ENCODE results near the gene CPNE2.
A peak's percentile ranks its signal among the peaks of the same experiment; 100 is the strongest.
"Not testable (repeated sequence)": the region's sequence is repeated elsewhere in the genome, so short reads cannot be mapped to it uniquely, and the experiment has no call there.

The CPNE2 gene

DNA sequence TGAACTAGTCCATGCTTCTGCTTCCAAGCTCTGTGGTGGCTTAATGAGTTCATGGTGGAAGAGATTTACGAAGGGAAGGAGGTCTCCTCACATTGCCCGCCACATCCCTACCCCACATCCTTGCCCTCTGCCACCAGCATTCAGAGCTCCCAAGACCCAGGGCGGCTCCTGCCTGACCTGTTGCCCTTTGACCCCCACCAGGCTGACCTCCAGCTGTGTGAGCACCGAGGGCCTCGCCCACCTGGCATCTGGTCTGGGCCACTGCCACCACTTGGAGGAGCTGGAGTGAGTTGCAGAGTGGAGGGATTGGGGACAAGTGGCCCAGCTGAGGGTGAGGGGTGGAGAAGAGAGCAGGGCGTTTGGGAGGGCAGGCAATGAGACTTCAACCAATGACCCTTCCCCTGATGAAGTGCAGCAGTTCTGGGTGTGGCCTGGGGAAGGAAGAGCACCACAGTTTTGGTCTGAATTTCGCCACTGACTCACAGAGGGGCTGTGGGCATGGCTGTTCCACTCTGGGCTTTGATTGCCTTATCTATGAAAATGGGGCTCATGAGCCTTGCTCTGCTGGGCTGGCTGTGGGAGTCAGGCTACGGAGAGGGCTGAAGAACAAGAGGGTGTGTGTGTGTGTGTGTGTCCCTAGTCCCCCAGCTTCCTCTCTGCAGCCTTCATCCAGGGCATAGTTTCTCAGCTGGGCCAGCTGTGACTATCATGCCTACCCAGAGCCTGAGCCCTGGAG lies 22.6 kb upstream of the CPNE2 start:
- no peak for DNase-seq

DNA sequence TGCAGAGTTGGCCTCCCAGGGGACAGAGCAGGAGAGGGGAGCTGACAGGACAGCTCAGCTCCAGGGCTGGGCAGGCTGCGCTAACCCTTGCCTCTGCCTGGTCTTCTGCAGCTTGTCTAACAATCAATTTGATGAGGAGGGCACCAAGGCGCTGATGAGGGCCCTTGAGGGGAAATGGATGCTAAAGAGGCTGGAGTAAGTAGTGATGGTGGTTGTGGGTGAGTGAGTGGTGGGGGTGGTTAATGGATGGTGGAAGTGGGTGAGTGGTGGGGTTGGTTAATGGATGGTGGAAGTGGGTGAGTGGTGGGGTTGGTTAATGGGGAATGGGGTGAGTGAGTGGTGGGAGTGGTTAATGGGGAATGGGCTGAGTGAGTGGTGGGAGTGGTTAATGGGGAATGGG lies 22.0 kb upstream of the CPNE2 start:
- no peak for DNase-seq

DNA sequence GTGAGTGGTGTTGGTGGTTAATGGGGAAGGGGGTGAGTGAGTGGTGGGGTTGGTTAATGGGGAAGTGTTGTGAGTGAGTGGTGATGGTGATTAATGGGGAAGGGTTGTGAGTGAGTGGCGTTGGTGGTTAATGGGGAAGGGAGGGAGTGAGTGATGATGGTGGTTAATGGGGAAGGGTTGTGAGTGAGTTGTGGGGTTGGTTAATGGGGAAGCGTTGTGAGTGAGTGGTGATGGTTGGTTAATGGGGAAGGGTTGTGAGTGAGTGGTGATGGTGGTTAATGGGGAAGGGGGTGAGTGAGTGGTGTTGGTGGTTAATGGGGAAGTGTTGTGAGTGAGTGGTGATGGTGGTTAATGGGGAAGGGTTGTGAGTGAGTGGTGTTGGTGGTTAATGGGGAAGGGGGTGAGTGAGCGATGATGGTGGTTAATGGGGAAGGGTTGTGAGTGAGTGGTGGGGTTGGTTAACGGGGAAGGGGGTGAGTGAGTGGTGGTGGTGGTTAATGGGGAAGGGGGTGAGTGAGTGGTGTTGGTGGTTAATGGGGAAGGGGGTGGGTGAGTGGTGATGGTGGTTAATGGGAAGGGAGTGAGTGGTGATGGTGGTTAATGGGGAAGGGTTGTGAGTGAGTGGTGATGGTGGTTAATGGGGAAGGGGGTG lies 21.2 kb upstream of the CPNE2 start:
- DNase-seq = not testable (repeated sequence)

DNA sequence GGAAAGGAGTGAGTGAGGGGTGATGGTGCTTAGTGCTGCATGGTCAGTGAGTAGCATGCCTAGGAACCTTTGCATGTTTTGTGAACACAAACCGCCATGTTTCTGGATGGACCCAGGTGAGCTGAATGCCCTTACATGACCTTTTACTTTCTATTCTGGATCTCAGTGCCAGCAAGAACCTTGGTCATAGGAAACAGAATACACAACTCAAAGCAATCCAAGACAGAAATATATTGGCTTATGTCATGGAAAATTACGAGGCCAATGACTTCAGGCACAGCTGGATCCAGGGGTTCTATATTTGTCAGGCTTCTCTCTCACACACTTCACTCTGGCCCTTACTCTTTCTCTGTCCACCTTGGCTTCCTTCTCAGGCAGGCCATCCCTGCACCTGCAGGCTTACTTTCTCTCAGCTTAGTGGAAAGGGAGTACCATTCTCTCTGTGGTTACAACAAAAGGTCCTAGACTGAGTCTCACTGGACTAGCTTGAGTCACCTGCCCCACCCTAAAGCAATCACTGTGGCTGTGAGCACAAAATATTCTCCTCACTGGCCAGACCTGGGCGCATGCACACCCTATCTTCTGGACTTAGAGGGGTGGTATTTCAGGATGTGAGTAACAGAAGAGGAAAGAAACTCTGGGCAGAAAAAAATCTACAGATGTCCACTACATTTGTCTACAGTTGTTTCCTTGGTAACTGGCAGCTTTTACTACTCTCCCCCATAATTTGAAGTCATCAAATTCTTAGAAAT lies 20.4 kb upstream of the CPNE2 start:
- no peak for DNase-seq

DNA sequence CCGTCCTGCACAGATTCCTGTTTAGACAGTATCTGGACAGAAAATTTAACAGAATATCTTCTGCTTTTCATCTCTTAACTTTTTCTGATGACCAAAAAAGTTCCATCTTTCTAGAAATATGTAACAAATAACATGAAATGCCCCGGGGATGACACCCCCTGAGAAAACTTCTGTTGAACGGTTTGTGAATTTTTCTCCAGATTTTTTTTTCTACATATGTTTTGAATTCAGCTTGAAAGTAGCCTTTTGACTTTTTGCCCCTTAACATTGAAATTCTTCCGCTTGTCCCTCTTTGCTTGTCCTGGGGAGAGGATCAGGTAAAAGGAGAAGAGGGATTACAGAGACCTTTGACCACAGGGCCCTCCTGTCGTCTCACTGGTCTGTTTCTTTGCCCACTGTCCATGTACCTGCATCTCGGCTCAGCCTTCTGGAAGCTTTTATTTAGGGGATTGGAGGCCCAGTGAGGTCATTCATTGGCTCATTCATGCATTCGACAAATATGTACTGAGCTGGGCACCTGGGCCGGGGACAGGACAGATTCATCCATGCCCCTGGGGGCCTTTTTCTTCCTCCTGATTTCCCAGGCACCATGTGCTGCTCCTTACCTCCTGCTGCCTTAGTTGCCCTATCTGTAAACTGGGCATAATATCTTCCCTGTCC lies 19.6 kb upstream of the CPNE2 start:
- DNase-seq = no peak

DNA sequence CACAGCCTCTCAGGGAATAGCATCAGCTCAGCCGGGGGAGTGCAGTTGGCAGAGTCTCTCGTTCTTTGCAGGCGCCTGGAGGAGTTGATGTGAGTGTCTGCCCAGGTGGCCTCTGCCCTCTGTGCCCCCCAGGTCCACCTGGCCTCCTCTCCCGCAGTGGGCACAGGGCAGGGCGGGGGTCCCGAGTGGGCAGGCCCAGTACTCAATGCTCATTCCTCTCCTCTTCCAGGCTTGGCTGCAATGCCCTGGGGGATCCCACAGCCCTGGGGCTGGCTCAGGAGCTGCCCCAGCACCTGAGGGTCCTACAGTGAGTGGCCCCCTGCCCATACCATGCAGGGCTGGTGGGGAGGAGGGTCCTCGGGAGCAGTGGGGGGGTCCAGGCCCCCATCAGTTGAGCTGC lies 14.7 kb upstream of the CPNE2 start:
- no peak for DNase-seq

DNA sequence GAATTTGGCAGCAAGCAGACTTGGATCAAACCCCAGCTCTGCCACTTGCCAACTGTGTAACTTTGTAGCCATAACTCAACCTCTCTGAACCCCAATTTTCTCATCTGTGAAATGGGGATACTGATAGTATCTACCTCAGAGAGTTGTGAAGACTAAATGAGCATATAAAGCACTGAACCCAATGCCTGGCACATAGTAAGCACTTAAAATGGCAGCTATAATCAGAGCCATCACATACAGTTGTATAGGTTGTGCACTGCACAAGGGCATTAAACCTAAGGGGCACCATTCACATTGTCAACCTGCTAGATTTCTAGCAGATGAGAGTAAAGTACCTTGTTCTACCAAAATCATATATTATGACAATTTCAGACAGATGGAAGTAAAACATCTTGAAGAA lies 10.6 kb upstream of the CPNE2 start:
- DNase-seq = no peak

DNA sequence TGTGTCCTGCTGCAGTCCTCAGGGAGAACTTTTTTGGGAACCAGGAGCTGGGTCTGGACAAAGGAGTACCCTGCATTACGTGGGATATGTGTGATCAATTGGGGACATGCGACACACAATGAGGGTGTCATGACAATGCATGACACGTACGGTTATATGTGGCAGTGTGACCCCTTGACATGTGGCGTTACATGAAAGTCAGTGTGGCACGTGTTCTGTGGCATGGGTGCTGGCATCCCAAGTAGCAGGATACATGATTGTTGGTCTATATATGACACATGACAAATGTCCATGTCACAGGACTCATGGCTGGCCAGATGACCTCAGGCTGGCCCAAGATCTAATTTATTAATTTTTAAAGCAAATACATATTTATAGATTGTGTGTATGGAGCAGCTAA lies 9.7 kb upstream of the CPNE2 start:
- no peak for DNase-seq

DNA sequence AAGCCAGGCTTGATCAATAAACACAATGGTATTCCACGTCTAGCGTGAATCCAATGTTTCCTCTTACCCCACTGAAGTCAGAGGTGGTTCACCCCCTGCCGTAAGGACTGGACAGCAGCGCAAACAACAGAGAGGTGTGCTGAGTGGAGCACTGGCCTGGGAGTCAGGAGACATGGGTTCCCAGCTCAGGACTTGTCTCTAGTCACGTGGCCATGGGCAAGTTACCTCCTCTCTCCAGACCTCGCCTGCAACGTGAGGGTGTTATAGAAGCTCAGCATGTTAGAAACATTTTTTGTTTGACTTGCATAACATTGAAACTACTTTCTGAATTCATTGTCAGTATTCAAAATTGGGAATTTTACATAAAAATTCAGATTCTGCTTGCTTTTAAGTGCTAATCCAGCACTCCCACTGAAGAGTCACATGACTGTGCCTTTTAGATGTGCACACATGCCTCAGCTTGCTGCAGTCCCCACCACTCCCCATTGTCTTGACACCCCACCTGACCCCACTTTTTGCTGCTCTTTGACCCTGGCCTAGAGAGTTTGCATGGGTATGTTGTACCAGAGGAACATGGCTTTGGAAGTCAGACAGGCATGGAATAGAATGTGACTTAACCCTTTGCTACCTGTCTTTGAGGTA lies 8.8 kb upstream of the CPNE2 start:
- DNase-seq = no peak

DNA sequence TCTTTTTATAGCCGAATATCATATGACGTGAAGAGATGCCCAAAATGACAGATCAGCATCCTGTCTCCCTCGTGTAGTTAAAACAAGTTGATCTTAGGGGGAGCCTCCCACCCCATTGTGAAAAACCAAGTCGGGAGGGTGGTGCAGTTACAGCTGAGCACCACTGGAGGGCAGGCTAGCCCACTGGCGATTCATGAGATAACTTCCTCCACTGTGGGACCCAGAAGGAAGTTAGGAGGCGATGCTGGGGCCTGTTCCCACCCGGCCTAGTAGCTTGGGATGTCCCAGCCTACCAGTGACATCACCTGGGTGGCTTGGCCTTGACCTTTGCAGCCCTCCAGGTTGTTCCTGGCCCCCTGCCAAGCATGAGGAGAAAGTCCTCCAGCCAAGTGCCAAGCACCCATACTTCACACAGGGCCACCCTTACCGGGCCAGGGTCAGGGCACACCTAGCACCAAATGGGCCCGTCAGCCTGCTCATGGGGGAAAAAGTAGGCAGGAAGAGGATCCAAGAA lies 8.1 kb upstream of the CPNE2 start:
- peak; percentile 59 for DNase-seq

DNA sequence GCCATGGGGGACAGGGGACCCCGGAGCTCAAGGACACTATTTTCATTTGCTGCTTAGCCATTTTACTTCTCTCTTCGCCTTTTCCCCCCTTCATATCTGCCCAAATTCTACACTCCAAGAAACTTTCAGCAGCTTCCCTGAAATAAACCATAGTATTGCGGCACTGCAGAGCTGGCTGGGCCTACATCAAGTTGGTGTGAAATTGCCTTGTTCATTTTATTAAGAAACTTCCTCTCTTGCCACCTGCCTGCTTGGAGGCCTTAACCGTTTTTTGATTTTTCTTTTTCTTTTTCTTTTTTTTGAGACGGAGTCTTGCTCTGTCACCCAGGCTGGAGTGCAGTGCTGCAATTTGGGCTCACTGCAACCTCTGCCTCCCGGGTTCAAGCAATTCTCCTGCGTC lies 7.4 kb upstream of the CPNE2 start:
- DNase-seq = no peak

DNA sequence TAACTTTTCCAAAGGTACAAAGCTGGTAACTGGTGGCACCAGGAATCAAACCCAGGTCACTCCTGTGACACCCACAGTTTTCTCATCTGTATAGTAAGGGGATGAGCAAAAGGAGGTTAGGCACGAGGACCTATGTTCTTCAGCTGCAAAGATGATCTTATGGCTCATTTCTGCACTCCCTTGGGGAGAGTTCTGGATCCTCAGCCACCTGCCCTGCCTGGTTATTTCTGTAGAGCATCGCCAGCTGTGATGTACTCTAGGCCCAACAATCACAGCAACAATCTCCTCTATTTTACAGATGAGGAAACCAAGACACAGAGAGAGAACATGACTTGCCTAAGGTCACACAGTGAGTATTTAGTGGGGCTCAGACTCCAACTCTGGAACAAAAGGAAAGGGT lies 5.4 kb upstream of the CPNE2 start:
- DNase-seq = no peak

DNA sequence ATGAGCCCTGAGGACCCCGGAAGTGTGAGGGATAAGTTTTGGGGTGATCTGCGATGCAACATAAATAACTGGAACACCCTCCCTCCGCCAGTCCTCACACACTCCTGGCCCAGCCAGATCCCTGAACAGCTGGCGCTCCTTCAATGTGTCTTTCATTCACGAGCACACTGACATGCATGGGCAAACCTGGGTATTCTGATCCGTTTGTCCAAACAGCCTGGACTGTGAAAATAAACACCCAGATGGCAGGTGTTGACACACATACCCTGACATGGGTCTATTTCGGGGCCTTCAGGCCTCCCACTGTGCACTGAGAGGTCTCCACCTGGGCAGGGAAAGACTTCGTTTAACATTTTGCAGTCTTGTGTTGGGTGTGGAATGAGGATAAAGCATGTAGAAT lies 3.0 kb upstream of the CPNE2 start:
- no peak for DNase-seq

DNA sequence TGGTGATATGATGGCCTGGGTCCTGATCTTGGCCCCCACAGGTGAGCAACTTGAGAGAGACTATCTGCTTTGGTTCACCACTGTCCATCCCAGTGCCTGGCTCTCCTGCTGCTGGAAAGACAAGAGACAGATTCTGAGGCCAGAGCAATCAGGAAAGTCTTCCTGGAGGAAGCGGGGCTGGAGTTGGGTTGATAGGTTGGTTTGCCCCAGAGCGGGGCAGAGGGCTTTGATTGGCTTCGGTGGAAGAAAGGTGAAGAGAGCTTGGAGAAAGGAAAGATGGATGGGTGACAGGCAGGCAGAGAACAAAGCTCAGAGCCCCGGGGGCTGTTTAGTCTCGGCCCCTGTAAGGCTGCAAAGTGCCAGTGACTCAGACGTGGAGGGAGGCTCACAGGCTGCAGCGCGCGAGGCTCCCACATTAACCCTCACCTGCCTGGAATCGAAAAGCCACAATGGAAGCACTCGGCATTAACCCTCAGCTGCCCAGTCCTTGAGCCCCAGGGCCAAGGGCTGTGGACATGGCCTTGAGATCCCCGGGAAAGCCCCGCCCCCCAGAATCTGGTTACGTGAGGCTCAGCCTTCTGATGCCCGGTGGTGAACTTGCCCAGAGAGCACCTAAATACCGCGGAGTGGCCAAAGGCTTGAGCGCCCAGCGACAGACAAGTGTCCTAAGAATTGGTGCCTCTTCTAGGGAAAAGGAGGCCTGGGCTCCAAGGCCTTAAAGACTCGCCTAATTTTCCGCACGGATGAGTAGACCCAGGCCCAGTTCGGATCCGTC lies 996 bp upstream of the CPNE2 start:
- no peak for DNase-seq

DNA sequence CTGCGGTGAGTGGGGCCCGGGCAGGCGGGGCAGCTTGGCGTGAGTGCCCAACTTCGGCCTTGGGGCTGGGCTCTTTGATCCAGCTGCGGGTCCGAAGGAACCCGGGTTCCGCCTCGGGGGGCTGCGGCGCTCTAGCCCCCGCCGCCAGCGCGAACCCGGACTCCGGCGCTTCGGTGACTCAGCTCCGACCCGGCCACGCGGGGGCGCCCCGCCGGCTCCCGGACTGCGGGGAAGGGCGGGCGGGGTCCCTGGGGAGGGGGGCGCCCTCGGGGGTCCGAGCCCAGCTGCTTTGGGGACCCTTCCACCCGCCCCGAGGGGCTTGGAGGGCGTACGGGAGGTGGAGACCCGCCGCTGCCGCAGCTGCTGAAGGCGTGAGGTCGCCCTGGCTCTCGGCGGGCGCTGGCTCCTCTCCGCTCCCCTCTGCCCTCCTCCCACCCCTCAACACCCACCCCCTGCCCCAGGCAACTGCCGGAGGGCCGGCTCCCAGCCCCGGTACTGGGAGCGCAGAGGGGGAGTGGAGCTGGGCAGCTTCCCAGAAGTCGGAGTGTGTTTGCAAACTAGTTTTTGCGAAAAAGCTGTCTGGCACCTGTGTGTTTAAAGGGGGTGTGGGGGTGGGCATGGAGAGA lies 516 bp downstream of the CPNE2 start:
- peak; percentile 29 for DNase-seq

DNA sequence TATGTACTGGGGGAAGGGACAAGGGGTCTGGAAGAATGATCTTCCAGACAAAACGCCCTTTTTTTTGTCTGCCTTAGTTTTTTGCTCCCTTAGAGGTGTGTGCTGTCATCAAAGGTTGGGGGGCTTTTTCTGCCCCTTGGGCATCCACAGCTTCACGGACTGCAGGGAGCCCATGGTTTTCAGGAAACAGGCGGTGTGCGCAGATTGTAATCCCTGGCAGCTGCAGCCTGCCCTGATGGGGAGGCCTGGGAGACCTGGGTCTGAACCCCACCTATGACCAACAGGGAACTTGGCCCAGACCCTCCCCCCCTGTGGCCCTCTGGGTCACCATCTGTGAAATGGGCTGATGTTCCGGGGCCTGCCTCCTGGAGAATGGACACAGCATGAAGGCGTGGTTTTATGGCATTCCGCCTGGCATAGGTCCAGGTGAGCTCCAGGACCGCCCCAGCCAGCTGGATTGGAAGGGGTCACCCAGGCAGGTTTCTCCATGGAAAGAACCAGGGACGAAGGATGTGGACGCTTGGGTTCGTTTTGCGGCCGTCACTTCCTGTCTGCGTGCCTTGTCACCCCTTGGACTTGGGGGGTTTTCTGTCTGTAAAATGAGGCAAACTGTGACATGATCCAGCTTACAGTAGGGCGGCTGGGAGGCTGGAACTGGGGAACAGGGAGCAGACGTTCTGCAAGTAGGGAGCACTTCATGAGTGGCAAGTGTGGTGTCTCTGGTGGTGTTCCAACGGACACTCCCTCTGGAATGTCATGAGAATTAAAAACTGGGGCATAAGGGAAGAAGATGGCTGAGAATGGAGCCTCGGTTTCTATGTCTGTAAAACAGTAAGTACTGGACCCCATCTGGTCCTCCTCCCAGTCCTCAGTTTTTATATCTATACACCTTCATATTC lies 1.5 kb downstream of the CPNE2 start:
- no peak for DNase-seq

DNA sequence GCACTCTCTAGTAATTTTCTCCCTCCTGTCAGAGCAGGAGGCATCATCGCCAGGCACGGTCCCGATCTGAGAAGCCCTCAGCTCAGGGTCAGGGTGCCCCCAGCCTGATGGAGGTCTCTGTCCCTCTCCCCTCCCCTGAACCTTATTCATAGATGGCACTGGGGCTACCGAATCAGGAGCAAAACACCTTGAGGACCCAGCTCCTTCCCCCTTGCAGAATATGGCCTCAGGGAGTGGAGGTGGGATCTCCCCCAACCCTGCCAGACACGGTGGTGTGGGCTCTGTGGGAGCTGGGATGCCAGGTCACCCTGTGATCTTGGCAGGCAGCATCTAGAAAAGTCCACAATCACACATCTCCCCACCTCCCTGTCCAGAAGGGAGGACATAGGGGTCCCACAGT lies 2.5 kb downstream of the CPNE2 start:
- no peak for DNase-seq

DNA sequence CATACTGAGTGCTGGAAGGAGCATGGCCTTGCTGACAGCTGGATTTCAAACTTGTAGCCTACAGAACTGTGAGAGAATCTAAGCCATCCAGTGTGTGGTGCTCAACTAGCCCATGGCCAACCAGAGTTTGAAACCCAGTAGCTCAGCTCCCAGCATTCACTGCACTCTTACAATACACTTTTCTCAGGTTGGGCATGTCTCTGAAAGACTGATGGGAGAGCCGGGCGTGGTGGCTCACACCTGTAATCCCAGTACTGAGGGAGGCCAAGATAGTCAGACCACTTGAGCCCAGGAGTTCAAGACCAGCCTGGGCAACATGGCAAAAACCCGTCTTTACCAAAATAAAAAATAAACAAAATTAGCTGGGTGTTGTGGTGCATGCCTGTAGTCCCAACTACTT lies 3.8 kb downstream of the CPNE2 start:
- no peak for DNase-seq

DNA sequence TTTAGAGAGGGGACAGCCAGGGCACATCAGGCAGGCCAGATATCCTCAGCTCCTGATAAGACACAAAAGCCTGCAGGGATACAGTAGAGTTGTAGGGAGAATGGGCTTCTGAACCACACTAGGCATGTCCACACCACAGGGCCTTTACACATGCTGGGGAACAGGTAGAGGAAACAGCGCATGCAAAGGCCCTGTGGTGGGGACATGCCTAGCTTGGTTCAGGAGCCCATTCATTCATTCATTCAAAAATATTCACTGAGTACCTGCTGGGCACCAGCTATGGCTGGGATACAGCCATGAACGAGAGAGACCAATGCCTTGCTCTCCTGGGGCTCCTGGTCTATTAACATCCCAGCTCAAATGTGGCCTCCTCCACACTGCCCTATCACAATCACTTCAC lies 4.4 kb downstream of the CPNE2 start:
- no peak for DNase-seq

DNA sequence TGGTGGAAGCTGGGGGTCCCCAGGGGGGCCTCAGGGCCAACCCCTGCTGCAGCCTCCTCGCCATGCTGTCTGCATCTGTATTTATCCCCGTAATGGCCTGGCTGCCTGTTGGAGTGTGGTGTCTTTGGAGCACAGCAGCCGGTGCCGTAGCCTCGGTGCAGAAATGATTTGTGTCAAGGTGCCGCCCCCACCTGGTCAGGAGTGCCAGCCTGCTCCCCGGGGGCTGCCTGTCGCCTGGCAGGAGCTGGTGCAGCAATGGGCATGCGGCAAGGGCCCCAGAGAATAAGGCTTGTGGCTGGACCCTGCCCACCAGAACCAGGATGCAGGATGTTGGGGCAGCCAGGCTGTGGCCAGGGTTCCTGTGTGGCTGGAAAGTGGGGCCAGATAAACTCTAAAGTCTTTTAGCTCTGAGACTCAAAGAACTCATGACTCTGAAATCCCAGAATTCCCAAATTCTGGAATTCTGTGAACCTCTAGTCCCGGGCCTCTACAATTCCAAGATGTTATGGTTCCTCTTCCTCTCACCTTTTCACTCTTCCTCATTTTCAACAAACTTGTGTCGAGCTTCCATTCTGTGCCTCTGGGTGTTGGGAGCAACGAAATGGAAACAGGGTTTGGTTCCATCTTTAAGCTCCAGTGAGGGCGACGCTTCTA lies 5.9 kb downstream of the CPNE2 start:
- no peak for DNase-seq
